Neural progenitor cell (in vitro differentiated cells): ENCODE data around the gene ABCG8. TPM values are rescaled to one million over a fixed set of nuclear protein-coding genes. Genes with fewer than 3 reads are reported as not detected.

Experiments
- DNase-seq: peaks from one replicate; pipeline ENCODE4 v3.0.0-alpha.2; 2016; ENCODE audit warnings: low spot score
- H2AFZ ChIP-seq: fragments of 200-600 bp; sonication (generic); replicated peaks from 2 replicates; pipeline ENCODE4 v1.6.1; 2016; ENCODE audit warnings: antibody characterized with exemption
- H3F3A ChIP-seq: fragments of 200-600 bp; sonication (generic); 2 replicates; pipeline ENCODE4 v1.6.1; 2016; ENCODE audit warnings: antibody characterized with exemption, low read depth
- H3K27ac ChIP-seq: fragments of 200-600 bp; sonication (generic); 2 replicates; pipeline ENCODE4 v1.5.1; 2016; ENCODE audit warnings: mild to moderate bottlenecking
- H3K27me3 ChIP-seq: fragments of 200-600 bp; sonication (generic); 2 replicates; pipeline ENCODE4 v1.6.1; 2016; ENCODE audit warnings: mild to moderate bottlenecking, moderate library complexity
- H3K36me3 ChIP-seq: fragments of 200-600 bp; sonication (generic); 2 replicates; pipeline ENCODE4 v1.5.1; 2016
- H3K4me1 ChIP-seq: fragments of 200-600 bp; sonication (generic); 2 replicates; pipeline ENCODE4 v1.6.1; 2016; ENCODE audit warnings: mixed run types
- H3K4me2 ChIP-seq: fragments of 200-600 bp; sonication (generic); 2 replicates; pipeline ENCODE4 v1.6.1; 2016
- H3K4me3 ChIP-seq: fragments of 200-600 bp; sonication (generic); 2 replicates; pipeline ENCODE4 v1.5.1; 2016
- H3K79me2 ChIP-seq: fragments of 200-600 bp; sonication (generic); 2 replicates; pipeline ENCODE4 v1.6.1; 2016; ENCODE audit warnings: low read depth
- H3K9ac ChIP-seq: fragments of 200-600 bp; sonication (generic); 2 replicates; pipeline ENCODE4 v1.6.1; 2016
- H3K9me3 ChIP-seq: fragments of 200-600 bp; sonication (generic); 2 replicates; pipeline ENCODE4 v1.5.1; 2016; ENCODE audit warnings: low read depth
- H4K20me1 ChIP-seq: fragments of 200-600 bp; sonication (generic); 2 replicates; pipeline ENCODE4 v1.6.1; 2016; ENCODE audit warnings: low read depth
- H3K27ac Mint-ChIP-seq: 3 replicates; pipeline ENCODE4 v1.8.0; 2021; ENCODE audit warnings: mixed read lengths
- H3K27me3 Mint-ChIP-seq: 2 replicates; pipeline ENCODE4 v1.8.0; 2022; ENCODE audit warnings: low read depth, mild to moderate bottlenecking, inconsistent platforms, moderate library complexity, mixed read lengths; ENCODE audit not compliant: insufficient read depth
- H3K36me3 Mint-ChIP-seq: 3 replicates; pipeline ENCODE4 v1.8.0; 2021; ENCODE audit warnings: mixed read lengths
- H3K4me1 Mint-ChIP-seq: 3 replicates; pipeline ENCODE4 v1.8.0; 2021; ENCODE audit warnings: mixed read lengths
- H3K4me3 Mint-ChIP-seq: 3 replicates; pipeline ENCODE4 v1.8.0; 2021; ENCODE audit warnings: mild to moderate bottlenecking, moderate library complexity, mixed read lengths
- H3K9me3 Mint-ChIP-seq: 3 replicates; pipeline ENCODE4 v1.8.0; 2020; ENCODE audit warnings: mixed read lengths
- CTCF ChIP-seq: fragments of 200-600 bp; sonication (generic); IDR thresholded peaks from 2 replicates; pipeline ENCODE4 v1.5.1; 2017; ENCODE audit warnings: antibody characterized with exemption, mild to moderate bottlenecking
- EZH2 ChIP-seq: fragments of 200-600 bp; sonication (generic); IDR thresholded peaks from 2 replicates; pipeline ENCODE4 v1.6.1; 2017; ENCODE audit warnings: antibody characterized with exemption, mild to moderate bottlenecking, moderate library complexity
- EZH2phosphoT487 ChIP-seq: fragments of 200-600 bp; sonication (generic); IDR thresholded peaks from 2 replicates; pipeline ENCODE4 v1.6.1; 2017; ENCODE audit warnings: antibody characterized with exemption
- total RNA-seq: library from RNA; depleted of rRNA; stranded (reverse); fragments of >200 nt; gene quantifications from 2 replicates; pipeline ENCODE4 v1.2.3, GENCODE V29; 2015; ENCODE audit warnings: low replicate concordance

ABCG8 gene
- total RNA-seq, 1 donor from 2014 or later: not detected

GRCh38 chr2:43841949-43842865, 3.4 kb downstream of the ABCG8 start:
- Histone ChIP-seq H3K27me3 (no peaks in the 10 kb centered on the region), H3K4me1 (no peaks in the 10 kb centered on the region), H3K4me3 (no peak overlapping the region), H3K79me2 (no peaks in the 10 kb centered on the region), H3F3A (no peaks in the 10 kb centered on the region), H4K20me1 (no peaks in the 10 kb centered on the region), H3K4me2 (no peak overlapping the region), H3K27ac (no peak overlapping the region), H3K36me3 (no peaks in the 10 kb centered on the region), H2AFZ (no peak overlapping the region), H3K9ac (no peak overlapping the region), H3K9me3 (no peaks in the 10 kb centered on the region)
- peaks cover 10% of the 10 kb centered on the region for H3K4me1 Mint-ChIP-seq
- no peaks in the 10 kb centered on the region for H3K36me3 Mint-ChIP-seq
- TF ChIP-seq EZH2 (no peak), EZH2phosphoT487 (no peak), CTCF (no peak)
- DNase-seq: no peak
- no peaks in the 10 kb centered on the region for H3K27me3 Mint-ChIP-seq
- no peak overlapping the region for H3K4me3 Mint-ChIP-seq
- no peaks in the 10 kb centered on the region for H3K9me3 Mint-ChIP-seq
- H3K27ac Mint-ChIP-seq: no peak overlapping the region

GRCh38 chr2:43842866-43843226, 4.1 kb downstream of the ABCG8 start:
- H3K4me1 Mint-ChIP-seq: peaks cover 10% of the 10 kb centered on the region

GRCh38 chr2:43845181-43845580, 6.4 kb downstream of the ABCG8 start:
- no peak overlapping the region for H3K4me3 Mint-ChIP-seq
- H3K27me3 Mint-ChIP-seq: no peaks in the 10 kb centered on the region
- DNase-seq: no peak
- no peak overlapping the region for H2AFZ ChIP-seq
- H3K27me3 ChIP-seq: no peaks in the 10 kb centered on the region
- H3K79me2 ChIP-seq: no peaks in the 10 kb centered on the region
- H3K9me3 Mint-ChIP-seq: no peaks in the 10 kb centered on the region
- H3K36me3 Mint-ChIP-seq: no peaks in the 10 kb centered on the region
- H3K27ac Mint-ChIP-seq: no peak overlapping the region
- no peak overlapping the region for H3K4me3 ChIP-seq
- no peaks in the 10 kb centered on the region for H3K4me1 ChIP-seq
- no peaks in the 10 kb centered on the region for H4K20me1 ChIP-seq
- H3K9ac ChIP-seq: no peak overlapping the region
- H3F3A ChIP-seq: no peaks in the 10 kb centered on the region
- peaks cover 5% of the 10 kb centered on the region for H3K4me1 Mint-ChIP-seq
- no peak overlapping the region for H3K4me2 ChIP-seq
- TF ChIP-seq EZH2: no peak
- TF ChIP-seq CTCF: no peak
- TF ChIP-seq EZH2phosphoT487: no peak
- no peak overlapping the region for H3K27ac ChIP-seq
- H3K36me3 ChIP-seq: no peaks in the 10 kb centered on the region
- no peaks in the 10 kb centered on the region for H3K9me3 ChIP-seq

More at GRCh38 chr2:43842866-43843226, 4.1 kb downstream of the ABCG8 start:
- no peak overlapping the region for H2AFZ ChIP-seq
- H3K4me2 ChIP-seq: no peak overlapping the region
- no peaks in the 10 kb centered on the region for H3K36me3 ChIP-seq
- H3K9me3 ChIP-seq: no peaks in the 10 kb centered on the region
- no peak for TF ChIP-seq EZH2phosphoT487
- no peak for TF ChIP-seq CTCF
- no peak for TF ChIP-seq EZH2
- no peak overlapping the region for H3K4me3 ChIP-seq
- H3K27ac ChIP-seq: no peak overlapping the region
- H3K27ac Mint-ChIP-seq: no peak overlapping the region
- no peaks in the 10 kb centered on the region for H3K27me3 ChIP-seq
- H3K27me3 Mint-ChIP-seq: no peaks in the 10 kb centered on the region
- no peaks in the 10 kb centered on the region for H3K36me3 Mint-ChIP-seq
- no peaks in the 10 kb centered on the region for H3K4me1 ChIP-seq
- no peaks in the 10 kb centered on the region for H3K9me3 Mint-ChIP-seq
- no peak overlapping the region for H3K9ac ChIP-seq
- no peaks in the 10 kb centered on the region for H3K79me2 ChIP-seq
- no peaks in the 10 kb centered on the region for H3F3A ChIP-seq
- H3K4me3 Mint-ChIP-seq: no peak overlapping the region
- no peaks in the 10 kb centered on the region for H4K20me1 ChIP-seq
- no peak for DNase-seq
